Activated CD8-positive, alpha-beta memory T cell treated with anti-CD3 and anti-CD28 coated beads, Interleukin-2, amount 10 ng/mL, durations not matched to agents 7 days and 5 days (primary cell): ENCODE results near the gene TNPO1. TPM values are rescaled to one million over a fixed set of nuclear protein-coding genes. Genes with fewer than 3 reads are reported as not detected.

ENCODE experiments used
- ATAC-seq: fragments of 150-1000 bp; cut with Tn5 transposase; one replicate; pipeline ENCODE4 v1.10.0; 2021; ENCODE audit warnings: moderate library complexity
- CTCF ChIA-PET: fragments of 350-600 bp; sonication (Branson Sonifier 250); formaldehyde crosslinking; loops from one replicate; lab custom pipeline; 2021; ENCODE audit warnings: antibody characterized with exemption; lab: Charles Lee
- DNase-seq: peaks from one replicate; pipeline ENCODE4 v3.0.0-alpha.2; 2020
- H3K27ac Mint-ChIP-seq: one replicate; pipeline ENCODE4 v1.8.0; 2021; ENCODE audit warnings: mild to moderate bottlenecking, mixed read lengths
- H3K27me3 Mint-ChIP-seq: one replicate; pipeline ENCODE4 v1.8.0; 2021; ENCODE audit warnings: mixed read lengths
- H3K36me3 Mint-ChIP-seq: one replicate; pipeline ENCODE4 v1.8.0; 2021; ENCODE audit warnings: mild to moderate bottlenecking, mixed read lengths
- H3K4me1 Mint-ChIP-seq: one replicate; pipeline ENCODE4 v1.8.0; 2021; ENCODE audit warnings: mixed read lengths
- H3K4me3 Mint-ChIP-seq: one replicate; pipeline ENCODE4 v1.8.0; 2021; ENCODE audit warnings: mild to moderate bottlenecking, moderate library complexity, mixed read lengths
- H3K9me3 Mint-ChIP-seq: one replicate; pipeline ENCODE4 v1.8.0; 2022; ENCODE audit warnings: low read depth, mixed read lengths
- microRNA-seq: library from miRNA; unstranded; fragments of <30 nt; microRNA quantifications from one replicate; pipeline ENCODE4 v1.2.0, GENCODE V29; 2022
- total RNA-seq, 2 experiments: library from RNA; stranded (reverse); gene quantifications; one replicate each; pipeline ENCODE4 v1.2.3, GENCODE V29; 2021

Gene TNPO1
- total RNA-seq, 2 experiments from 2014 or later, result 87.8 to 89.6 TPM

GRCh38 chr5:72956324-72957140, 140.1 kb downstream of the TNPO1 start:
- Mint-ChIP-seq H3K4me1 (peaks cover 17% of the 10 kb centered on the region), H3K36me3 (peaks cover 4% of the 10 kb centered on the region), H3K4me3 (peak overlapping the region; percentile 78), H3K27me3 (peaks cover 47% of the 10 kb centered on the region), H3K9me3 (no peaks in the 10 kb centered on the region), H3K27ac (peak overlapping the region; percentile 61)
- peak; percentile 62 for ATAC-seq
- peak; percentile 56 for DNase-seq
- CTCF ChIA-PET, result interaction anchor here (0.9 to 2.6 kb wide), 9 partner anchors 10 to 494 kb away, joined by 3 to 17 read pairs (median 4); no protein-coding TSS in a partner anchor

GRCh38 chr5:72957337-72957736, 140.9 kb downstream of the TNPO1 start:
- Mint-ChIP-seq H3K4me3 (peak overlapping the region; percentile 78), H3K9me3 (no peaks in the 10 kb centered on the region), H3K27ac (no peak overlapping the region), H3K4me1 (peaks cover 17% of the 10 kb centered on the region), H3K36me3 (peaks cover 4% of the 10 kb centered on the region), H3K27me3 (peaks cover 43% of the 10 kb centered on the region)
- CTCF ChIA-PET, result interaction anchor here (1.4 to 2.6 kb wide), 3 partner anchors 9 to 244 kb away, joined by 4 to 17 read pairs (median 6); no protein-coding TSS in a partner anchor
- DNase-seq (no peak), ATAC-seq (no peak)

GRCh38 chr5:72959257-72959656, 142.8 kb downstream of the TNPO1 start:
- DNase-seq (no peak), ATAC-seq (no peak)
- H3K9me3 Mint-ChIP-seq, result no peaks in the 10 kb centered on the region
- H3K27ac Mint-ChIP-seq, result no peak overlapping the region
- H3K36me3 Mint-ChIP-seq, result peaks cover 4% of the 10 kb centered on the region
- H3K4me1 Mint-ChIP-seq, result peaks cover 17% of the 10 kb centered on the region
- H3K4me3 Mint-ChIP-seq, result no peak overlapping the region
- CTCF ChIA-PET, result interaction anchor here (0.6 to 0.9 kb wide), 2 partner anchors 492 to 1627 kb away, joined by 3 read pairs; no protein-coding TSS in a partner anchor
- peaks cover 35% of the 10 kb centered on the region for H3K27me3 Mint-ChIP-seq

Small RNAs within 50 kb of the gene (microRNA-seq; reads per million reads assigned to microRNA genes)
- 3.8 reads per million for gene MIR4804

Other genes starting within 250 kb of the TNPO1 start
- 1 to 10 TPM; 2.1 to 2.8 TPM for gene FCHO2, start 139.4 kb downstream of the TNPO1 start, total RNA-seq